ENCODE measurements around the gene APOLD1. TPM values are rescaled to one million over a fixed set of nuclear protein-coding genes. Genes with fewer than 3 reads are reported as not detected.
A peak's percentile ranks its signal among the peaks of the same experiment; 100 is the strongest.
"Not testable (repeated sequence)": the region's sequence is repeated elsewhere in the genome, so short reads cannot be mapped to it uniquely, and the experiment has no call there.

The APOLD1 gene
- total RNA-seq, 1 donor: 3.3 TPM

- Histone ChIP-seq H3K9me3 (ENCODE audit: low read depth, low read length) (no peaks in the 10 kb centered on the region), H2AFZ (ENCODE audit: low read length) (no peak overlapping the region), H3K4me2 (ENCODE audit: insufficient read depth, low read length) (peak overlapping the region; percentile 67), H3K36me3 (ENCODE audit: insufficient read depth, low read length) (peaks cover 52% of the 10 kb centered on the region), H3K4me3 (ENCODE audit: insufficient read depth, low read length) (no peak overlapping the region), H3K4me1 (ENCODE audit: insufficient read depth, low read length) (peaks cover 79% of the 10 kb centered on the region), H3K79me2 (ENCODE audit: insufficient read depth, low read length) (peaks cover 58% of the 10 kb centered on the region), H3K27me3 (ENCODE audit: insufficient read depth, low read length) (no peaks in the 10 kb centered on the region), H4K20me1 (ENCODE audit: insufficient read depth, low read length) (no peaks in the 10 kb centered on the region), H3K27ac (ENCODE audit: low read depth, low read length) (peak overlapping the region; percentile 95)
- TF ChIP-seq CTCF (IDR thresholded peaks at IDR 0.05; ENCODE audit: extremely low read depth, low read depth, low read length): no peak
- peak; percentile 71 for DNase-seq (ENCODE audit: insufficient read length, low spot score, missing footprints)
Measured at GRCh38 chr12:12819221-12819620, 33.8 kb downstream of the APOLD1 start.

- Histone ChIP-seq H3K27ac (ENCODE audit: low read depth, low read length) (peak overlapping the region; percentile 95), H3K4me3 (ENCODE audit: insufficient read depth, low read length) (no peak overlapping the region), H3K36me3 (ENCODE audit: insufficient read depth, low read length) (peaks cover 57% of the 10 kb centered on the region), H3K4me2 (ENCODE audit: insufficient read depth, low read length) (peak overlapping the region; percentile 67), H3K9me3 (ENCODE audit: low read depth, low read length) (no peaks in the 10 kb centered on the region), H3K79me2 (ENCODE audit: insufficient read depth, low read length) (peaks cover 52% of the 10 kb centered on the region), H4K20me1 (ENCODE audit: insufficient read depth, low read length) (no peaks in the 10 kb centered on the region), H3K4me1 (ENCODE audit: insufficient read depth, low read length) (peaks cover 75% of the 10 kb centered on the region), H2AFZ (ENCODE audit: low read length) (no peak overlapping the region), H3K27me3 (ENCODE audit: insufficient read depth, low read length) (no peaks in the 10 kb centered on the region)
- peak; percentile 90 for DNase-seq (ENCODE audit: insufficient read length, low spot score, missing footprints)
- no peak for TF ChIP-seq CTCF (IDR thresholded peaks at IDR 0.05; ENCODE audit: extremely low read depth, low read depth, low read length)
Measured at GRCh38 chr12:12819752-12820311, 34.4 kb downstream of the APOLD1 start.

GRCh38 chr12:12820376-12820775 lies 34.9 kb downstream of the APOLD1 start:
- not testable (repeated sequence) for DNase-seq (ENCODE audit: insufficient read length, low spot score, missing footprints); H4K20me1 ChIP-seq (ENCODE audit: insufficient read depth, low read length); H3K9me3 ChIP-seq (ENCODE audit: low read depth, low read length); H3K4me3 ChIP-seq (ENCODE audit: insufficient read depth, low read length); H2AFZ ChIP-seq (ENCODE audit: low read length); H3K27me3 ChIP-seq (ENCODE audit: insufficient read depth, low read length)
- H3K36me3 ChIP-seq (ENCODE audit: insufficient read depth, low read length): peaks cover 59% of the 10 kb centered on the region
- peaks cover 49% of the 10 kb centered on the region for H3K79me2 ChIP-seq (ENCODE audit: insufficient read depth, low read length)
- peaks cover 71% of the 10 kb centered on the region for H3K4me1 ChIP-seq (ENCODE audit: insufficient read depth, low read length)
- peak overlapping the region; percentile 95 for H3K27ac ChIP-seq (ENCODE audit: low read depth, low read length)
- peak overlapping the region; percentile 67 for H3K4me2 ChIP-seq (ENCODE audit: insufficient read depth, low read length)

- no peak for DNase-seq (ENCODE audit: insufficient read length, low spot score, missing footprints)
- H3K4me1 ChIP-seq (ENCODE audit: insufficient read depth, low read length): peaks cover 60% of the 10 kb centered on the region
- no peak for TF ChIP-seq CTCF (IDR thresholded peaks at IDR 0.05; ENCODE audit: extremely low read depth, low read depth, low read length)
- H3K9me3 ChIP-seq (ENCODE audit: low read depth, low read length): no peaks in the 10 kb centered on the region
- no peak overlapping the region for H3K4me3 ChIP-seq (ENCODE audit: insufficient read depth, low read length)
- H3K27me3 ChIP-seq (ENCODE audit: insufficient read depth, low read length): no peaks in the 10 kb centered on the region
- H2AFZ ChIP-seq (ENCODE audit: low read length): no peak overlapping the region
- no peak overlapping the region for H3K4me2 ChIP-seq (ENCODE audit: insufficient read depth, low read length)
- peaks cover 35% of the 10 kb centered on the region for H3K79me2 ChIP-seq (ENCODE audit: insufficient read depth, low read length)
- H3K27ac ChIP-seq (ENCODE audit: low read depth, low read length): peak overlapping the region; percentile 95
- peaks cover 71% of the 10 kb centered on the region for H3K36me3 ChIP-seq (ENCODE audit: insufficient read depth, low read length)
- H4K20me1 ChIP-seq (ENCODE audit: insufficient read depth, low read length): no peaks in the 10 kb centered on the region
Measured at GRCh38 chr12:12821975-12822374, 36.5 kb downstream of the APOLD1 start.
